CD1c-positive myeloid dendritic cell (primary cell): ENCODE measurements around the gene ADK.
A peak's percentile ranks its signal among the peaks of the same experiment; 100 is the strongest.
"Not testable (repeated sequence)": the region's sequence is repeated elsewhere in the genome, so short reads cannot be mapped to it uniquely, and the experiment has no call there.

Experiments used
- DNase-seq: peaks from one replicate; pipeline ENCODE4 v3.0.0-alpha.2; 2016; ENCODE audit errors: extremely low spot score

Gene ADK

GRCh38 chr10:74486659-74487058 is 335.6 kb downstream of the ADK start:
- no peak for DNase-seq

- no peak for DNase-seq
These were observed 337.9 kb downstream of the ADK start for GRCh38 chr10:74488907-74489306.

GRCh38 chr10:74490551-74490950 is 339.5 kb downstream of the ADK start:
- DNase-seq, result no peak

GRCh38 chr10:74491014-74491413 is 340.0 kb downstream of the ADK start:
- DNase-seq, result no peak

GRCh38 chr10:74496276-74496675 is 345.3 kb downstream of the ADK start:
- not testable (repeated sequence) for DNase-seq

GRCh38 chr10:74498664-74499063 is 347.6 kb downstream of the ADK start:
- not testable (repeated sequence) for DNase-seq

- DNase-seq, result no peak
These were observed 349.1 kb downstream of the ADK start for GRCh38 chr10:74500026-74500704.

GRCh38 chr10:74500816-74501215 is 349.8 kb downstream of the ADK start:
- no peak for DNase-seq

- DNase-seq, result peak; percentile 10
These were observed 352.1 kb downstream of the ADK start for GRCh38 chr10:74502963-74503608.

- DNase-seq, result no peak
These were observed 356.9 kb downstream of the ADK start for GRCh38 chr10:74507951-74508350.

GRCh38 chr10:74510594-74510993 is 359.6 kb downstream of the ADK start:
- DNase-seq, result no peak

- DNase-seq, result no peak
These were observed 360.0 kb downstream of the ADK start for GRCh38 chr10:74511051-74511450.

- DNase-seq, result no peak
These were observed 363.3 kb downstream of the ADK start for GRCh38 chr10:74514322-74514721.

- no peak for DNase-seq
These were observed 367.0 kb downstream of the ADK start for GRCh38 chr10:74518061-74518460.

- no peak for DNase-seq
These were observed 370.5 kb downstream of the ADK start for GRCh38 chr10:74521526-74521925.

GRCh38 chr10:74523199-74523598 is 372.2 kb downstream of the ADK start:
- no peak for DNase-seq

GRCh38 chr10:74525885-74526284 is 374.9 kb downstream of the ADK start:
- no peak for DNase-seq

GRCh38 chr10:74527611-74528010 is 376.6 kb downstream of the ADK start:
- DNase-seq, result not testable (repeated sequence)

- DNase-seq, result no peak
These were observed 378.2 kb downstream of the ADK start for GRCh38 chr10:74529205-74529604.

GRCh38 chr10:74530981-74531380 is 380.0 kb downstream of the ADK start:
- DNase-seq, result no peak

- no peak for DNase-seq
These were observed 388.3 kb downstream of the ADK start for GRCh38 chr10:74539317-74539716.

GRCh38 chr10:74541375-74541774 is 390.4 kb downstream of the ADK start:
- no peak for DNase-seq

- DNase-seq, result no peak
These were observed 391.1 kb downstream of the ADK start for GRCh38 chr10:74542077-74542476.

GRCh38 chr10:74543276-74543675 is 392.3 kb downstream of the ADK start:
- DNase-seq, result no peak
